PFSK-1 (cell line): ENCODE measurements around the gene VSIG10L.

Source experiments
- FOXP2 ChIP-seq: optimal IDR thresholded peaks from 2 replicates; pipeline ENCODE3; 2011; ENCODE audit warnings: borderline replicate concordance, control low read depth, inconsistent platforms; ENCODE audit not compliant: insufficient read depth; ENCODE audit errors: extremely low read length, extremely low read depth
- POLR2AphosphoS5 ChIP-seq: IDR thresholded peaks from 2 replicates; pipeline ENCODE4 v1.6.1; 2012; ENCODE audit warnings: low read depth, mild to moderate bottlenecking, control low read depth, low read length, moderate library complexity
- SIN3A ChIP-seq: IDR thresholded peaks from 2 replicates; pipeline ENCODE4 v1.6.1; 2012; ENCODE audit warnings: mild to moderate bottlenecking, low read length, moderate library complexity, borderline replicate concordance; ENCODE audit not compliant: insufficient read depth
- TAF1 ChIP-seq: IDR thresholded peaks from 2 replicates; pipeline ENCODE4 v1.6.1; 2012; ENCODE audit warnings: low read length, control low read depth, borderline replicate concordance; ENCODE audit not compliant: insufficient read depth
- TF ChIP-seq, protein P1 (sequence below), 2 experiments: IDR thresholded peaks; 2 replicates each; pipeline versions ENCODE4 v1.6.1 to v1.8.0; 2011 to 2012; ENCODE audit warnings: low read depth in 2 of 2, low read length in 2 of 2, control low read depth in 1 of 2, inconsistent platforms in 1 of 2, mild to moderate bottlenecking in 1 of 2, moderate library complexity in 1 of 2; ENCODE audit not compliant: insufficient read depth in 1 of 2

The VSIG10L gene

DNA sequence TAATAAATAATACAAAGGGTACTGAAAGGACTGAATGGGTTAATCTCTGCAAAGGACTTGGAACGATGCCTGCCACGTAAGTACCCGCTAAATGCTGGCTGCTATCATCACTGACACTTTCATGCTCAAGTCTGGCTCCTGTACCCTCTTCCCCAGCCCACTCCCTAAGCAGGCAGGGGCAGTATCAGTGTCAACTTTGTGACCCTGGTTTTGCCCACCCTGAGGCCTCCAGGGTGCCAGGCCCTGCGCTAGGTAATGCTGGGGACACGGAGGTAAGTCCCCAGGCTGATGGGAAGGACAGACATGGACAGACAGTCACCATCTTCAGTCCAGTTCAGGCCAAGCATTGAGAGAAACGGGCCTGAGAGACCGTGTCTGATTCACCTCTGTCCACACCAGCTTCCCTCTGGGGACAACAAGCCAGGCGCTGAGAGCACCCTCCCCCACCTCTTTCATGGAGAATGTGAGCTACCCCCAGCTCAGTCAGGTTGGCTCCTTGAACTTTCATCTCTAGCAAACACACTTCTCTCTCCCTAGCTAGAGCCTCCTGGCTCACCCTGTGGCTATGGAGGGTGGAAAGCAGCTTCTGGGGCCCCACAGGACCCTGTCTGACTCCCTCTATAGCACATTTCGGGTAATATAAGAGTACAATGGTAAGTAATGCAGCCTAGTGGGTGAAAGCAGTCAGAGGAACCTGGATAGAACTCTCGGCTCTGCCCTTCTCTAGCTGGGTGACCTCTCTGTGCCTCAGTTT is 23.4 kb upstream of the VSIG10L start:
- no peak for TF ChIP-seq TAF1

DNA sequence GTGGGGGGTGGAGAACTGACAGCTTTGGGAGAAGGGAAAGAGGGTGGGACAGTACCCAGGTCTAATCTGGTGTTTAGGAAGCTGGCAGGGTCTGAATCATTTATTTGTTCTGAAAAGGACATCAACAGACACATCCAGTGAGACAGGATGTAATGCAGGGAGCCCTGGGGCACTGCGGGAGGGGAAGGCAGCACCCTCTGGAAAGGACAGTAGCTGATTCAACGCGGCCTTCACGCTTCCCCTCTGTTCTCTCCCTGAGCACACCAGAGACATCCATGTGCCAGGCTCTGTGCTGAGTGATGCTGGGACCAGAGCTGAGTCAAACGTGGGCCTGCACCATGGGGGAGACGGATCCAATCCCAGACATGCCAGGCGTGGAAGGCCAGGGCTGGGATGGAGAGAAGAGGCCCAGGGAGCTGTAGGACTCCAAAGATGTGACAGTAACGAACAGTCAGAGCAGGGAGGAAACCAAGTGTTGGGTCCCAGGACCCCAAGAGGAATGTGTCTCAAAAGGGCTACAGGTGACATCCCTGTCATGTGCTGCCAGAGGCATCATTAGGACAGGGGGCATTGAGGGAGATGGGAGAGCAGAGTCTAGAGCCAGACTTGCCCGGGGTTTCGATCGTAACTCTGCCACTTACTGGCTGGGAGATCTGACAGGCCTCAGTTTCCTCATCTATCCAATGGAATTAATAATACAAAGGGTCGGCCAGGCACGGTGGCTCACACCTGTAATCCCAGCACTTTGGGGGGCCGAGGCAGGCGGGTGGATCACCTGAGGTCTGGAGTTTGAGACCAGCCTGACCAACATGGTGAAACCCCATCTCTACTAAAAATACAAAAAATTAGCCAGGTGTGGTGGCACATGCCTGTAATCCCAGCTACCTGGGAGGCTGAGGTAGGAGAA is 22.5 kb upstream of the VSIG10L start:
- no peak for TF ChIP-seq POLR2AphosphoS5
- no peak for TF ChIP-seq SIN3A
- TF ChIP-seq FOXP2: no peak
- TF ChIP-seq TAF1: no peak
- TF ChIP-seq, protein P1, sequence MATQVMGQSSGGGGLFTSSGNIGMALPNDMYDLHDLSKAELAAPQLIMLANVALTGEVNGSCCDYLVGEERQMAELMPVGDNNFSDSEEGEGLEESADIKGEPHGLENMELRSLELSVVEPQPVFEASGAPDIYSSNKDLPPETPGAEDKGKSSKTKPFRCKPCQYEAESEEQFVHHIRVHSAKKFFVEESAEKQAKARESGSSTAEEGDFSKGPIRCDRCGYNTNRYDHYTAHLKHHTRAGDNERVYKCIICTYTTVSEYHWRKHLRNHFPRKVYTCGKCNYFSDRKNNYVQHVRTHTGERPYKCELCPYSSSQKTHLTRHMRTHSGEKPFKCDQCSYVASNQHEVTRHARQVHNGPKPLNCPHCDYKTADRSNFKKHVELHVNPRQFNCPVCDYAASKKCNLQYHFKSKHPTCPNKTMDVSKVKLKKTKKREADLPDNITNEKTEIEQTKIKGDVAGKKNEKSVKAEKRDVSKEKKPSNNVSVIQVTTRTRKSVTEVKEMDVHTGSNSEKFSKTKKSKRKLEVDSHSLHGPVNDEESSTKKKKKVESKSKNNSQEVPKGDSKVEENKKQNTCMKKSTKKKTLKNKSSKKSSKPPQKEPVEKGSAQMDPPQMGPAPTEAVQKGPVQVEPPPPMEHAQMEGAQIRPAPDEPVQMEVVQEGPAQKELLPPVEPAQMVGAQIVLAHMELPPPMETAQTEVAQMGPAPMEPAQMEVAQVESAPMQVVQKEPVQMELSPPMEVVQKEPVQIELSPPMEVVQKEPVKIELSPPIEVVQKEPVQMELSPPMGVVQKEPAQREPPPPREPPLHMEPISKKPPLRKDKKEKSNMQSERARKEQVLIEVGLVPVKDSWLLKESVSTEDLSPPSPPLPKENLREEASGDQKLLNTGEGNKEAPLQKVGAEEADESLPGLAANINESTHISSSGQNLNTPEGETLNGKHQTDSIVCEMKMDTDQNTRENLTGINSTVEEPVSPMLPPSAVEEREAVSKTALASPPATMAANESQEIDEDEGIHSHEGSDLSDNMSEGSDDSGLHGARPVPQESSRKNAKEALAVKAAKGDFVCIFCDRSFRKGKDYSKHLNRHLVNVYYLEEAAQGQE (IDR thresholded peaks at IDR 0.05; ENCODE audit: insufficient read depth in 1 of 2, low read depth in 2 of 2, low read length in 2 of 2): no peak

DNA sequence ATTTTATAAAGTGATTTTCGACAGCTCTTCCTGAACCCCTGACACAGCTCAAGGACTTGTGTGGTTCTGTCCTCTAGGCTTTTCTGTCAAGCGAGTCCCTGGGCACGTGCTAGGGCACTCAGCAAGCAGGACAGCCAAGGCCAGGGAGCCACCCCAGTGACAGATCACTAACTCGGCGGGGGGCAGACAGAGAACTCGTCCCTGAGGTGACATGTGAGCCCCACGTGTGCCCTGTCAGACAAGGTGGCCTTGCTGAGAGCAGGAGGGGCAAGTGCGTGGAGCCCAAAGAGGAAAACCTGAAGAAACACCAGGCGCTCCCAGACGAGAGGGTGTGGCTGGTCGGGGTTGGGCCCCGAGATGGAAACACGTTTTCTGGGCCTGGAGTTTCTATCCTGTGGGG is 19.3 kb upstream of the VSIG10L start:
- TF ChIP-seq, protein P1 (IDR thresholded peaks at IDR 0.05; ENCODE audit: insufficient read depth in 1 of 2, low read depth in 2 of 2, low read length in 2 of 2): no peak
- TF ChIP-seq SIN3A: no peak

DNA sequence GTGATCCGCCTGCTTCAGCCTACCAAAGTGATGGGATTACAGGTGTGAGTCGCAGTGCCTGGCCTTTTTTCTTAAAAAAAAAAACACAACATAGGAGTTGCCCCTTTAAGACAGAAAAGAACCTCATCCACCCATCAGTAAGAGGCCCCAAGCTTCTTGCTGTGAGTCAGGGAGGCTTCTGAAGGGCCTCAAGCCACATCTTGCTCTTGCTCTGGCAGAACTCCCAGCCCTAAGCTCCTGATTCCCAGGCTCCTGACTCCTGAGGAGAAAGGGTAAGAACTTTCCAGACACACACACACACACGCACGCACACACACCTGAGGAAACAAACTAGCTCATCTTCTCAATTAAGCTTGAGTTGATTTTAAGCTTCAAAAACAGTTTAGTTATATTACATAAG is 17.4 kb upstream of the VSIG10L start:
- TF ChIP-seq TAF1: no peak

DNA sequence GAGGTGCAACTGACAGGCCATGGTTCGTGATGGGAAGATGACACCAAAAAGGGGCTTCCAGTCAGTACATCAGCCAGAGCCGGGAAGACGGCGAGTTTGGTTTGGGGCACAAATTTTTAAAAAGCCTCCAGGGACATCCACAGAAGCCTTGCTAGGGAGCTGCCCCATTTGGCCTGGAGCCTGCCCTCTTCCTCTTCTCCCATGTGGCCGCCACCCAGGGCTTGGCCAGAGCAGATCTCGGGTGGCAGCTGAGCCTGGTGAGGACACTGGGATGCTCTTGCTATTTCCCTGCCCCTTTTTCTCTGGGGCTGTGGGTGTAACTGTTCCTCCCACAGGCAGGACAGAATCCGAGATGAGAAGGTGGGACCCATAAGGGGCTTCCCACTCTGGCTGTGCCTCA is 16.0 kb upstream of the VSIG10L start:
- TF ChIP-seq TAF1 (no peak), POLR2AphosphoS5 (no peak), FOXP2 (no peak), SIN3A (no peak)
- TF ChIP-seq, protein P1 (IDR thresholded peaks at IDR 0.05; ENCODE audit: insufficient read depth in 1 of 2, low read depth in 2 of 2, low read length in 2 of 2): no peak

DNA sequence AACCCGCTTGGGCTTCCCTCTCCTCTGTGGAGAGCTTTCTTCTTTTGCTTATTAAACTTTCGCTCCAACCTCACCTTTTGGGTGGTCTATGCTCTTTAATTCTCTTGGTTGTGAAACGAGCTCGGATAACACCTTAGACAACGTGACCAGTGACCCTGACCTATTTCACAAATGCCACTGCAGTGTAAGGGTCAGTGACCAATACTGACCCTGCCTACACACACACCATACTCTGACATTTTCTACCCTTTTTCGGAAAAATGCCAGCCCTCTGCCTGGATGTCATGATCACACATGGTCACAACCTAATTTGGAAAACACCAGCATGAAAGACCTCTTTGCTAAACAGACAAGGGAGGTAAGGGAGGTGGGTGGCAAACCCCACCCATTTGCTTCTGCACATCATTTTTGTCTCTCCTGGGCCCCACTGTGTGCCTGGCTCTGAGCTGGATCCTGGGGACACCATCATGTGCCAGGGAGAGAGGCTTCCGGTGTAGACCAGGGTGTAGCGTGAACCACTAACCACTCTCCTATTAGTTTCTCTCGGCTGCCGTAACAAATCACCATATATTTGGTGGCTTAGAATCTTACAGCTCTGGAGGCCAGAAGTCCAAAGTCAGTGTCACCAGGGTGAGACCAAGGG is 14.3 kb upstream of the VSIG10L start:
- TF ChIP-seq POLR2AphosphoS5 (no peak), TAF1 (no peak), SIN3A (no peak), FOXP2 (no peak)
- TF ChIP-seq, protein P1 (IDR thresholded peaks at IDR 0.05; ENCODE audit: insufficient read depth in 1 of 2, low read depth in 2 of 2, low read length in 2 of 2): no peak
